Measurements from ENCODE around the gene TNFSF8.

TNFSF8 gene

DNA sequence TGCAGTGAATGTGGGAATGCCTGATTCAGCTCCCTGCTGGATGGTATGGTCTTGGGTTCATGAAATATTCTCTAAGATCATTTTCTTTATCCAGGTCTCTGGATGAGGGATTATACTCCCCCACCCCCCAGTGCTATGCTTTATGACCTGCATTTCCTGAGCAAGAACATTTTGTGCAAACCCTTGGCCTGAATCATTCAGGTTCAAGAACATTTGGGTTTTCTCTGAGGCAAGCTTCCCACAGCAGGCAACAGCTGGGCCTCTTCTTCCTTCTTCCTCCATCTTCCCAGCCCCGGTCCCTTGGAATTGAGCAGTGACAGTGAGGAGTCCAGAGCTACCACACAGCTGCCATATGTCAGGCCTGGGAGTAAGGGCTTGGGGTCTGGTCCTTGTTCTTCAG, 65.9 kb downstream of the TNFSF8 start:
- no peak for DNase-seq

DNA sequence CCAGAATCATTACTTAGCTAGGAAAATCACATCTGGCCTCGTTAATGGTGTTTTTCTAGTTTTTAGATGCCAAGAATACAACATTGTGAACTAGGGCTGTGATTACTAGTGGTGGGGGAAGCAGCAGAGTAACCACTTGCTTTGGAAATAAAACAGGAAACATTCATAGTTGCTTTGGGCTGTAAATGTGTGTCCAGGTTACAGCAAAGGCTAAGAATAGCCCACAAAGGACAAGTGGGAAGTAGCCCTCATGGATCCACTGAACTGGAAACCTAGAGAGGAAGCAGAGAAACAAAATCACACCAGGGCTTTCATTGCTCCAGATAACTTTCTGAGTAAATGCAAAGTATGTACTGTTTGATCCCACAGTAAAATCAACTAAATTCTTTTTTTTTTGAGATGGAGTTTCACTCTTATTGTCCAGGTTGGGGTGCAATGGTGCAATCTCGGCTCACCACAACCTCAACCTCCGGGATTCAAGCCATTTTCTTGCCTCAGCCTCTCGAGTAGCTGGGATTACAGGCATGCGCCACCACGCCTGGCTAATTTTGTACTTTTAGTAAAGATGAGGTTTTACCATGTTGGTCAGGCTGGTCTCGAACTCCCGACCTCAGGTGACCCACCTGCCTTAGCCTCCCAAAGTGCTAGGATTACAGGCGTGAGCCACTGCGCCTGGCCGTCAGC, 68.3 kb downstream of the TNFSF8 start:
- DNase-seq: no peak

DNA sequence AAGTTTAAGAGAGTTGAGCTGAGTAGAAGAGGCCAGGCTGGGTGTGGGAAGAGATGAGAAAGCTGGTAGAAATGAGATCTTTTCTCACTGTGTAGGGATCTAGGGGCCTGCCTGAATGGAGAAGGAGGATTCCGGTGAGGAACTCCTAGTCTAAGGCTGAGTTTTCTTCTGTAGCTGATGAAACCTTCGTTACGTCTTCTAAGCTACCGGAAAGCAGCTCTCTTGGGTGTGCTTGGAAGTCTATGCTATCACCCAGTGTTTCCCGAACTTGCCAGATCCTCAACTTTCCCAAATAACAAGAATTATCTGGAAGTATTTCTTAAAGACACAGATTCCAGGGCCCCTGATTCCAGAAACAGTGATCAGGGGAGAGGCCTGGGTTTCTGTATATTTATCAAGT, 69.1 kb downstream of the TNFSF8 start:
- DNase-seq: no peak

- DNase-seq: no peak
These were observed 70.2 kb downstream of the TNFSF8 start for GRCh38 chr9:114860187-114860586.

- no peak for DNase-seq
These were observed 73.5 kb downstream of the TNFSF8 start for GRCh38 chr9:114856942-114857315.

- DNase-seq: no peak
These were observed 74.0 kb downstream of the TNFSF8 start for GRCh38 chr9:114856215-114856941.

GRCh38 chr9:114855488-114855887, 74.9 kb downstream of the TNFSF8 start:
- DNase-seq: no peak

DNA sequence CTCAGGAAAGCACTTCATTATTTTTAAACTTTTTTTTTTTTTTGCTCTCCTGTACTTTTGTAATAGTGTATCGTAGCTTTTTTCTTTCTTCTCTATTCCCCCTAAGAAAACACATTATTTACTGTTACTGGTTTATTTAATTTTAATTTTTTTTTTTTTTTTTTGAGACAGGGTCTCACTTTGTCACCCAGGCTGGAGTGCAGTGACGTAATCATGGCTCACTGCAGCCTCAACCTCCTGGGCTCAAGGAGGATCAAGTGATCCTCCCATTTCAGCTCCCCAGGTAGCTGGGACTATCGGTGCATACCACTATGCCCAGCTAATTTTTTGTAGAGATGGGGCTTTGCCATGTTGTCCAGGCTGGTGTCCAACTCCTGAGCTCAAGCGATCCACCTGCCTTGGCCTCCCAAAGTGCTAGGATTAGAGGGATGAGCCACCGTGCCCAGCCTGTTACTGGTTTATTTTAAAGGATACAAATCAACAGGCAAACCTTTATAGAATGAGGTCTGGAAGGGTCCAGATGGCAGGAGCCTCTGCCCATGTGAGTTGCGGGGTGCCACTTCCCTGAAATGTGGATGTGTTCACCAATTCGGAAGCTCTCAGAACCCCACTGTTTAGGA, 75.5 kb downstream of the TNFSF8 start:
- DNase-seq: no peak

- DNase-seq: no peak
These were observed 77.1 kb downstream of the TNFSF8 start for GRCh38 chr9:114853071-114853855.

DNA sequence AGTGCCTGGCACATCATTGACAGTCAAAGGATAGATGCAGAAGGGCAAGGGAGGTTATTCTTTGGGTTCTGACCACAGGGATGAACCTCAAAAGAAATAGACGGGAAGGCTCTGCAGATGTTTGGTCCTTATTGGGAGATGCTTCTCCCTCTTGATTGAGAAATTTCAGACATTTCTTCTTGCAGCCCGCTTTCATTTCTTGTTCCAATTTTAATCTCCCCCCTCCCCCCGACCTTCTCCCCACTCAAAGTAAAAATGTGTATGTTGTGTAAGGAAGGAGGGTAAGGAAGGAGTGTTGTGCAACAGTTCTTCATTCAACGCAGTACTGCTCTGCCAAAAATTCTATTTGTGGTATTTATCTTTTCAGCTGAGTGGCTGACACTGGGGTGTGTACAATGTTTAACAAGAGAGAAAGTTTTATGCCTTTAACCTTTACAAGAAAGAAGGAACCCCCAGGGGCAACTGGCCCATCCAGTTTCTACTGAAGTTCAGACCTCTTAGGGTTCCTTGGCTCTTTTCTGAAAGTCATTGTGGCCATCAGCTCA, 78.3 kb downstream of the TNFSF8 start:
- DNase-seq: no peak

- DNase-seq: no peak
These were observed 79.1 kb downstream of the TNFSF8 start for GRCh38 chr9:114851306-114851705.

Data from activated CD4-positive, alpha-beta T cell treated with anti-CD3 and anti-CD28 coated beads, Interleukin-2, amount 50 U/mL, for 48 hours (primary cell).